IgD-negative memory B cell (primary cell): ENCODE measurements around the gene FBLN2. TPM values are rescaled to one million over a fixed set of nuclear protein-coding genes. Genes with fewer than 3 reads are reported as not detected.

Source experiments
- H3K27ac Mint-ChIP-seq, 3 donors: one replicate each; pipeline ENCODE4 v1.8.0; 2020 to 2022; ENCODE audit warnings: mild to moderate bottlenecking in 3 of 3, mixed read lengths in 3 of 3, moderate library complexity in 1 of 3
- H3K27me3 Mint-ChIP-seq: one replicate; pipeline ENCODE4 v1.8.0; 2021; ENCODE audit warnings: mixed read lengths
- H3K36me3 Mint-ChIP-seq: one replicate; pipeline ENCODE4 v1.8.0; 2020; ENCODE audit warnings: mild to moderate bottlenecking, mixed read lengths
- H3K4me1 Mint-ChIP-seq, 3 donors: one replicate each; pipeline ENCODE4 v1.8.0; 2020 to 2022; ENCODE audit warnings: mixed read lengths in 3 of 3, mild to moderate bottlenecking in 1 of 3
- H3K4me3 Mint-ChIP-seq, 4 donors: one replicate each; pipeline ENCODE4 v1.8.0; 2020 to 2022; ENCODE audit warnings: mild to moderate bottlenecking in 4 of 4, mixed read lengths in 4 of 4, moderate library complexity in 3 of 4
- H3K9me3 Mint-ChIP-seq, 3 donors: one replicate each; pipeline ENCODE4 v1.8.0; 2020 to 2021; ENCODE audit warnings: mixed read lengths in 3 of 3, mild to moderate bottlenecking in 1 of 3
- polyA plus RNA-seq: library from polyadenylated mRNA; unstranded; fragments of 300-500 nt; fragmentation: Illumina TruSeq; gene quantifications from one replicate; pipeline ENCODE4 v1.2.3, GENCODE V29; 2021

Gene FBLN2
- polyA plus RNA-seq, 1 donor from 2014 or later = 4.4 TPM

- Mint-ChIP-seq H3K27me3 (peaks cover 3% of the 10 kb centered on the region), H3K9me3 (no peaks in the 10 kb centered on the region), H3K4me3 (no peak overlapping the region), H3K4me1 (no peaks in the 10 kb centered on the region), H3K36me3 (no peaks in the 10 kb centered on the region), H3K27ac (no peak overlapping the region)
Measured at GRCh38 chr3:13666781-13667709, 118.1 kb downstream of the FBLN2 start.

- Mint-ChIP-seq H3K4me3 (no peak overlapping the region), H3K27me3 (peaks cover 9% of the 10 kb centered on the region), H3K4me1 (no peaks in the 10 kb centered on the region), H3K27ac (no peak overlapping the region), H3K9me3 (no peaks in the 10 kb centered on the region), H3K36me3 (no peaks in the 10 kb centered on the region)
Measured at GRCh38 chr3:13668136-13668535, 119.2 kb downstream of the FBLN2 start.

GRCh38 chr3:13669457-13669856, 120.5 kb downstream of the FBLN2 start:
- no peak overlapping the region for H3K27ac Mint-ChIP-seq
- peaks cover 9% of the 10 kb centered on the region for H3K27me3 Mint-ChIP-seq
- H3K36me3 Mint-ChIP-seq = no peaks in the 10 kb centered on the region
- no peaks in the 10 kb centered on the region for H3K9me3 Mint-ChIP-seq
- H3K4me3 Mint-ChIP-seq = no peak overlapping the region
- H3K4me1 Mint-ChIP-seq = no peaks in the 10 kb centered on the region

GRCh38 chr3:13670292-13670691, 121.4 kb downstream of the FBLN2 start:
- H3K27ac Mint-ChIP-seq = no peak overlapping the region
- H3K4me3 Mint-ChIP-seq = no peak overlapping the region
- H3K4me1 Mint-ChIP-seq = no peaks in the 10 kb centered on the region
- no peaks in the 10 kb centered on the region for H3K9me3 Mint-ChIP-seq
- H3K36me3 Mint-ChIP-seq = no peaks in the 10 kb centered on the region
- H3K27me3 Mint-ChIP-seq = peaks cover 8% of the 10 kb centered on the region

- Mint-ChIP-seq H3K27me3 (peaks cover 15% of the 10 kb centered on the region), H3K36me3 (no peaks in the 10 kb centered on the region), H3K27ac (no peak overlapping the region), H3K4me1 (no peaks in the 10 kb centered on the region), H3K9me3 (no peaks in the 10 kb centered on the region), H3K4me3 (no peak overlapping the region)
Measured at GRCh38 chr3:13671482-13672233, 122.7 kb downstream of the FBLN2 start.

- H3K27ac Mint-ChIP-seq = peak overlapping the region in 1 of 3 donors; percentile 8
- no peak overlapping the region for H3K4me3 Mint-ChIP-seq
- no peaks in the 10 kb centered on the region for H3K36me3 Mint-ChIP-seq
- peaks cover 15% of the 10 kb centered on the region for H3K27me3 Mint-ChIP-seq
- no peaks in the 10 kb centered on the region for H3K4me1 Mint-ChIP-seq
- H3K9me3 Mint-ChIP-seq = no peaks in the 10 kb centered on the region
Measured at GRCh38 chr3:13673207-13673606, 124.3 kb downstream of the FBLN2 start.

- peaks cover 16% of the 10 kb centered on the region for H3K27me3 Mint-ChIP-seq
- no peaks in the 10 kb centered on the region for H3K9me3 Mint-ChIP-seq
- no peak overlapping the region for H3K27ac Mint-ChIP-seq
- no peak overlapping the region for H3K4me3 Mint-ChIP-seq
- H3K4me1 Mint-ChIP-seq = no peaks in the 10 kb centered on the region
- no peaks in the 10 kb centered on the region for H3K36me3 Mint-ChIP-seq
Measured at GRCh38 chr3:13674538-13675185, 125.7 kb downstream of the FBLN2 start.

GRCh38 chr3:13676356-13677017, 127.6 kb downstream of the FBLN2 start:
- Mint-ChIP-seq H3K4me3 (no peak overlapping the region), H3K27me3 (peaks cover 18% of the 10 kb centered on the region), H3K36me3 (no peaks in the 10 kb centered on the region), H3K27ac (no peak overlapping the region), H3K9me3 (no peaks in the 10 kb centered on the region), H3K4me1 (no peaks in the 10 kb centered on the region)

GRCh38 chr3:13677272-13677671, 128.3 kb downstream of the FBLN2 start:
- no peak overlapping the region for H3K4me3 Mint-ChIP-seq
- H3K27ac Mint-ChIP-seq = no peak overlapping the region
- H3K36me3 Mint-ChIP-seq = no peaks in the 10 kb centered on the region
- H3K27me3 Mint-ChIP-seq = peaks cover 14% of the 10 kb centered on the region
- no peaks in the 10 kb centered on the region for H3K9me3 Mint-ChIP-seq
- H3K4me1 Mint-ChIP-seq = no peaks in the 10 kb centered on the region

- Mint-ChIP-seq H3K27ac (no peak overlapping the region), H3K9me3 (no peaks in the 10 kb centered on the region), H3K27me3 (peaks cover 3% of the 10 kb centered on the region), H3K4me3 (no peak overlapping the region), H3K36me3 (no peaks in the 10 kb centered on the region), H3K4me1 (peaks cover 0 to 3% (median 0%) of the 10 kb centered on the region in 3 donors)
Measured at GRCh38 chr3:13681931-13682330, 133.0 kb downstream of the FBLN2 start.

- no peak overlapping the region for H3K4me3 Mint-ChIP-seq
- no peaks in the 10 kb centered on the region for H3K9me3 Mint-ChIP-seq
- peaks cover 0 to 3% (median 0%) of the 10 kb centered on the region in 3 donors for H3K4me1 Mint-ChIP-seq
- H3K27ac Mint-ChIP-seq = no peak overlapping the region
- H3K36me3 Mint-ChIP-seq = no peaks in the 10 kb centered on the region
- peaks cover 3% of the 10 kb centered on the region for H3K27me3 Mint-ChIP-seq
Measured at GRCh38 chr3:13682331-13683013, 133.5 kb downstream of the FBLN2 start.

- H3K36me3 Mint-ChIP-seq = no peaks in the 10 kb centered on the region
- H3K4me3 Mint-ChIP-seq = peak overlapping the region in 1 of 4 donors; percentile 21
- H3K9me3 Mint-ChIP-seq = no peaks in the 10 kb centered on the region
- H3K27me3 Mint-ChIP-seq = peaks cover 6% of the 10 kb centered on the region
- H3K4me1 Mint-ChIP-seq = peaks cover 0 to 3% (median 0%) of the 10 kb centered on the region in 3 donors
- no peak overlapping the region for H3K27ac Mint-ChIP-seq
Measured at GRCh38 chr3:13683288-13683687, 134.4 kb downstream of the FBLN2 start.

GRCh38 chr3:13683772-13684171, 134.8 kb downstream of the FBLN2 start:
- Mint-ChIP-seq H3K27me3 (peaks cover 6% of the 10 kb centered on the region), H3K4me3 (no peak overlapping the region), H3K27ac (no peak overlapping the region), H3K4me1 (peaks cover 0 to 3% (median 0%) of the 10 kb centered on the region in 3 donors), H3K9me3 (no peaks in the 10 kb centered on the region), H3K36me3 (no peaks in the 10 kb centered on the region)

GRCh38 chr3:13684350-13684749, 135.4 kb downstream of the FBLN2 start:
- peaks cover 0 to 3% (median 0%) of the 10 kb centered on the region in 3 donors for H3K4me1 Mint-ChIP-seq
- H3K4me3 Mint-ChIP-seq = no peak overlapping the region
- no peaks in the 10 kb centered on the region for H3K36me3 Mint-ChIP-seq
- peaks cover 6% of the 10 kb centered on the region for H3K27me3 Mint-ChIP-seq
- no peaks in the 10 kb centered on the region for H3K9me3 Mint-ChIP-seq
- no peak overlapping the region for H3K27ac Mint-ChIP-seq
